Endothelial cell of umbilical vein (primary cell): ENCODE measurements around the gene AARS2. TPM values are rescaled to one million over a fixed set of nuclear protein-coding genes. Genes with fewer than 3 reads are reported as not detected.

Source experiments
- BruUV-seq: library from RNA; stranded (reverse); fragments of 400-500 nt; replicated peaks from 2 replicates; lab custom pipeline; 2021; lab: Mats Ljungman, UMichigan
- CTCF ChIA-PET: fragments of 300-600, 350-600 bp; sonication (Branson Sonifier 250); formaldehyde crosslinking; loops from one replicate; lab custom pipeline; 2021; ENCODE audit warnings: antibody characterized with exemption, inconsistent platforms; lab: Charles Lee
- POLR2A ChIA-PET: fragments of 300-600, 350-600 bp; sonication (Branson Sonifier 250); formaldehyde crosslinking; loops from one replicate; lab custom pipeline; 2021; ENCODE audit warnings: antibody characterized with exemption, inconsistent platforms; lab: Charles Lee
- DNase-seq: peaks from one replicate; pipeline ENCODE4 v3.0.0-alpha.2; 2011; ENCODE audit warnings: low read depth, low spot score
- FAIRE-seq: peaks from 2 replicates; lab custom pipeline; 2011; peaks lifted over from hg19 to GRCh38; lab: Jason Lieb, UNC
- H2AFZ ChIP-seq: 2 replicates; pipeline ENCODE4 v1.6.0; 2012; ENCODE audit warnings: low read depth, low read length, control low read depth, inconsistent platforms
- H3K27ac ChIP-seq: 2 replicates; pipeline ENCODE4 v1.5.1; 2011; ENCODE audit warnings: low read depth, mild to moderate bottlenecking, control low read depth, low read length, moderate library complexity; ENCODE audit not compliant: insufficient read depth
- H3K27me3 ChIP-seq, 2 experiments: 2 replicates each; pipeline versions ENCODE4 v1.6.0 to v1.6.1; 2011; ENCODE audit warnings: low read length in 2 of 2, mixed read lengths in 1 of 2; ENCODE audit not compliant: control insufficient read depth in 2 of 2, insufficient read depth in 2 of 2
- H3K36me3 ChIP-seq, 2 experiments: 2 replicates in 1 of 2; 3 replicates in 1 of 2; pipeline ENCODE4 v1.5.1; 2011; ENCODE audit warnings: low read length in 2 of 2, mild to moderate bottlenecking in 1 of 2, moderate library complexity in 1 of 2; ENCODE audit not compliant: control insufficient read depth in 2 of 2, insufficient read depth in 2 of 2; ENCODE audit errors: extremely low read depth in 1 of 2
- H3K4me1 ChIP-seq: 3 replicates; pipeline ENCODE4 v1.5.1; 2011; ENCODE audit warnings: mild to moderate bottlenecking, low read length; ENCODE audit not compliant: control insufficient read depth, insufficient read depth; ENCODE audit errors: extremely low read depth
- H3K4me2 ChIP-seq: 2 replicates; pipeline ENCODE4 v1.6.1; 2011; ENCODE audit warnings: low read length, control low read depth, mixed read lengths; ENCODE audit not compliant: insufficient read depth
- H3K4me3 ChIP-seq, 3 experiments: fragments of 200-600 bp in 1 of 3; sonication (generic), shearing (Covaris generic) in 1 of 3; replicated peaks in 1 of 3; 2 replicates each; pipeline ENCODE4 v1.5.1; 2011 to 2016; ENCODE audit warnings: control low read depth in 3 of 3, low read length in 3 of 3, mild to moderate bottlenecking in 2 of 3, inconsistent platforms in 1 of 3, low read depth in 1 of 3, moderate library complexity in 1 of 3; ENCODE audit not compliant: insufficient read depth in 1 of 3
- H3K79me2 ChIP-seq: 2 replicates; pipeline ENCODE4 v1.6.0; 2012; ENCODE audit warnings: low read length, inconsistent platforms; ENCODE audit not compliant: control insufficient read depth, insufficient read depth
- H3K9ac ChIP-seq: replicated peaks from 2 replicates; pipeline ENCODE3; 2011; ENCODE audit warnings: low read length, control low read depth; ENCODE audit not compliant: insufficient read depth; ENCODE audit errors: extremely low read depth
- H3K9me1 ChIP-seq: replicated peaks from 3 replicates; pipeline ENCODE4 v1.6.0; 2011; ENCODE audit warnings: mild to moderate bottlenecking, low read length; ENCODE audit not compliant: control insufficient read depth, insufficient read depth; ENCODE audit errors: extremely low read depth
- H3K9me3 ChIP-seq: replicated peaks from 2 replicates; pipeline ENCODE4 v1.5.1; 2012; ENCODE audit warnings: low read length, inconsistent platforms; ENCODE audit not compliant: control insufficient read depth, insufficient read depth
- H4K20me1 ChIP-seq: replicated peaks from 2 replicates; pipeline ENCODE3; 2011; ENCODE audit warnings: mild to moderate bottlenecking, low read length; ENCODE audit not compliant: control insufficient read depth, insufficient read depth; ENCODE audit errors: extremely low read depth
- EZH2 ChIP-seq: IDR thresholded peaks from 2 replicates; pipeline ENCODE4 v1.6.1; 2012; ENCODE audit warnings: borderline replicate concordance, low read depth, mild to moderate bottlenecking, moderate library complexity, low read length, inconsistent platforms; ENCODE audit not compliant: severe bottlenecking
- FOS ChIP-seq: IDR thresholded peaks from 2 replicates; pipeline ENCODE4 v1.6.1; 2011; ENCODE audit warnings: mild to moderate bottlenecking, low read length, moderate library complexity, borderline replicate concordance; ENCODE audit not compliant: insufficient read depth
- GATA2 ChIP-seq: IDR thresholded peaks from 2 replicates; pipeline ENCODE4 v1.7.0; 2011; ENCODE audit warnings: low read depth, mild to moderate bottlenecking, moderate library complexity, mixed read lengths, low read length; ENCODE audit not compliant: insufficient read length, insufficient read depth
- JUN ChIP-seq: IDR thresholded peaks from 2 replicates; pipeline ENCODE4 v1.6.1; 2011; ENCODE audit warnings: borderline replicate concordance, low read depth; ENCODE audit not compliant: insufficient read length, insufficient read depth
- MYC ChIP-seq: IDR thresholded peaks from one replicate; pipeline ENCODE4 v1.6.1; 2011; ENCODE audit warnings: mild to moderate bottlenecking, low read depth, low read length
- POLR2A ChIP-seq: IDR thresholded peaks from 2 replicates; pipeline ENCODE4 v1.6.1; 2012; ENCODE audit warnings: low read depth, mild to moderate bottlenecking, control low read depth, low read length
- POLR2AphosphoS5 ChIP-seq: IDR thresholded peaks from 2 replicates; pipeline ENCODE4 v1.6.1; 2012; ENCODE audit warnings: low read depth, mild to moderate bottlenecking, control low read depth, low read length, moderate library complexity; ENCODE audit not compliant: insufficient read depth
- dilution Hi-C: fragments of 300-500 bp; cut with MboI; formaldehyde crosslinking; loops from one replicate; pipeline ENCODE4 v1.15.0; 2019; ENCODE audit warnings: low sequenced_read_pairs; ENCODE audit not compliant: extremely low pct_ligation_motif_present
- intact Hi-C: fragments of 100-400 bp; cut with micrococcal nuclease; formaldehyde crosslinking; loops from one replicate; pipeline ENCODE4 v1.10.0; 2022
- polyA plus RNA-seq, 4 experiments: library from polyadenylated mRNA; depleted of rRNA in 3 of 4; stranded (reverse) in 3 of 4; unstranded in 1 of 4; fragments of >200 nt; gene quantifications; 2 replicates each; pipeline versions ENCODE4 v1.2.1 to v1.2.3, GENCODE V29; 2011 to 2012; ENCODE audit warnings: missing spikeins in 1 of 4
- total RNA-seq: library from RNA; stranded (reverse); gene quantifications from 2 replicates; pipeline ENCODE4 v1.2.3, GENCODE V29; 2021
- TF ChIP-seq, protein P1 (sequence below): IDR thresholded peaks from 2 replicates; pipeline ENCODE4 v1.6.1; 2011; ENCODE audit not compliant: insufficient read depth, insufficient read length
- TF ChIP-seq, protein P2 (sequence below), 2 donors: IDR thresholded peaks; 1 replicate in 1 of 2; 2 replicates in 1 of 2; pipeline ENCODE4 v1.5.1; 2011; ENCODE audit warnings: low read length in 2 of 2, mild to moderate bottlenecking in 2 of 2, moderate library complexity in 2 of 2, control low read depth in 1 of 2, inconsistent platforms in 1 of 2, low read depth in 1 of 2; ENCODE audit not compliant: insufficient read depth in 1 of 2; ENCODE audit errors: extremely low read depth in 1 of 2

AARS2 gene
- total and polyA plus RNA-seq, 2 donors (not counting 3 experiments of a cell fraction or from before 2014, with no cell fraction given), result 8.3 to 17.9 TPM

DNA sequence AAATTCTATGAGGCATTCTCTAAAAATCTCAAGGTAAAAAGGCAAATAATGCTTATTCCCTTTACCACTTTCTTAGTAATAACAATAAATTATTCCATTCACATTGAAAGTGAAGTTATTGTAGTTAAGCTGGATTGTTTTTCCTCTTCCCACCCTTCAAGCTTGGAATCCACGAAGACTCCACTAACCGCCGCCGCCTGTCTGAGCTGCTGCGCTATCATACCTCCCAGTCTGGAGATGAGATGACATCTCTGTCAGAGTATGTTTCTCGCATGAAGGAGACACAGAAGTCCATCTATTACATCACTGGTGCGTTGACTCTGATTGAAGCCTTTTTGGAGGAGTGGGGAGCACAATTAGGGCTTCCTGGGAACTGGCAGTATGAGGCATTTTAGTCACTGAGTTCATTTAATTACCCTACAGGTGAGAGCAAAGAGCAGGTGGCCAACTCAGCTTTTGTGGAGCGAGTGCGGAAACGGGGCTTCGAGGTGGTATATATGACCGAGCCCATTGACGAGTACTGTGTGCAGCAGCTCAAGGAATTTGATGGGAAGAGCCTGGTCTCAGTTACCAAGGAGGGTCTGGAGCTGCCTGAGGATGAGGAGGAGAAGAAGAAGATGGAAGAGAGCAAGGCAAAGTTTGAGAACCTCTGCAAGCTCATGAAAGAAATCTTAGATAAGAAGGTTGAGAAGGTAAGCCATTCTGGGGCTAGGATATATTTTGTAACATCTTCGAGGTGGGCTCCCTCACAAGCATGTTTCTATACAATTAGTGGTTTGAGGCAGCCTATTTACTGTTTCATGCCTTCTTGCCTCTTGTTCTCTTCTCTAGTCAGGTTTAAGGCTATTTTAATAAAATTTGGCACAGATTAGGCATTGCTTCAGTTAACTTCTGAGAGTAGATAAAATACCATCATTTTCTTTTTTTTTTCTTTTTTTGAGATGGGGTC, 61.3 kb downstream of the AARS2 start:
- intact Hi-C loops, result no loop called here
- peaks cover 45 to 50% of the 10 kb centered on the region in 2 experiments for H3K36me3 ChIP-seq

More for the DNA sequence above, 61.3 kb downstream of the AARS2 start:
- no peaks in the 10 kb centered on the region for H3K9me3 ChIP-seq
- FAIRE-seq, result no peak
- H3K27me3 ChIP-seq, result no peaks in the 10 kb centered on the region
- no peak overlapping the region for H2AFZ ChIP-seq
- TF ChIP-seq, protein P1, sequence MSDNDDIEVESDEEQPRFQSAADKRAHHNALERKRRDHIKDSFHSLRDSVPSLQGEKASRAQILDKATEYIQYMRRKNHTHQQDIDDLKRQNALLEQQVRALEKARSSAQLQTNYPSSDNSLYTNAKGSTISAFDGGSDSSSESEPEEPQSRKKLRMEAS, result no peak
- no peak for TF ChIP-seq GATA2
- TF ChIP-seq POLR2A, result no peak
- no peak for TF ChIP-seq MYC
- no peak for TF ChIP-seq JUN
- TF ChIP-seq POLR2AphosphoS5, result no peak
- TF ChIP-seq EZH2, result no peak
- TF ChIP-seq, protein P2, sequence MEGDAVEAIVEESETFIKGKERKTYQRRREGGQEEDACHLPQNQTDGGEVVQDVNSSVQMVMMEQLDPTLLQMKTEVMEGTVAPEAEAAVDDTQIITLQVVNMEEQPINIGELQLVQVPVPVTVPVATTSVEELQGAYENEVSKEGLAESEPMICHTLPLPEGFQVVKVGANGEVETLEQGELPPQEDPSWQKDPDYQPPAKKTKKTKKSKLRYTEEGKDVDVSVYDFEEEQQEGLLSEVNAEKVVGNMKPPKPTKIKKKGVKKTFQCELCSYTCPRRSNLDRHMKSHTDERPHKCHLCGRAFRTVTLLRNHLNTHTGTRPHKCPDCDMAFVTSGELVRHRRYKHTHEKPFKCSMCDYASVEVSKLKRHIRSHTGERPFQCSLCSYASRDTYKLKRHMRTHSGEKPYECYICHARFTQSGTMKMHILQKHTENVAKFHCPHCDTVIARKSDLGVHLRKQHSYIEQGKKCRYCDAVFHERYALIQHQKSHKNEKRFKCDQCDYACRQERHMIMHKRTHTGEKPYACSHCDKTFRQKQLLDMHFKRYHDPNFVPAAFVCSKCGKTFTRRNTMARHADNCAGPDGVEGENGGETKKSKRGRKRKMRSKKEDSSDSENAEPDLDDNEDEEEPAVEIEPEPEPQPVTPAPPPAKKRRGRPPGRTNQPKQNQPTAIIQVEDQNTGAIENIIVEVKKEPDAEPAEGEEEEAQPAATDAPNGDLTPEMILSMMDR (IDR thresholded peaks at IDR 0.05; ENCODE audit: extremely low read depth in 1 of 2, insufficient read depth in 1 of 2, low read depth in 1 of 2, low read length in 2 of 2), result no peak
- no peak for TF ChIP-seq FOS
- peaks cover 9% of the 10 kb centered on the region for H4K20me1 ChIP-seq
- H3K4me3 ChIP-seq, result no peak overlapping the region
- BruUV-seq, result no TSS peak
- no peaks in the 10 kb centered on the region for H3K9me1 ChIP-seq
- dilution Hi-C loops, result no loop called here
- peaks cover 35% of the 10 kb centered on the region for H3K4me1 ChIP-seq
- CTCF ChIA-PET, result interaction anchor here (1.4 kb wide), 1 partner anchor 79 kb away, joined by 3 read pairs; no protein-coding TSS in a partner anchor
- no peak for DNase-seq
- no peak overlapping the region for H3K9ac ChIP-seq
- POLR2A ChIA-PET, result no interaction called here
- H3K4me2 ChIP-seq, result no peak overlapping the region
- H3K27ac ChIP-seq, result no peak overlapping the region
- H3K79me2 ChIP-seq, result peaks cover 76% of the 10 kb centered on the region
